ENCODE measurements around the gene GPR39. TPM values are rescaled to one million over a fixed set of nuclear protein-coding genes. Genes with fewer than 3 reads are reported as not detected.

Gene GPR39
- total RNA-seq, 1 experiment from 2014 or later: 0.50 TPM

DNA sequence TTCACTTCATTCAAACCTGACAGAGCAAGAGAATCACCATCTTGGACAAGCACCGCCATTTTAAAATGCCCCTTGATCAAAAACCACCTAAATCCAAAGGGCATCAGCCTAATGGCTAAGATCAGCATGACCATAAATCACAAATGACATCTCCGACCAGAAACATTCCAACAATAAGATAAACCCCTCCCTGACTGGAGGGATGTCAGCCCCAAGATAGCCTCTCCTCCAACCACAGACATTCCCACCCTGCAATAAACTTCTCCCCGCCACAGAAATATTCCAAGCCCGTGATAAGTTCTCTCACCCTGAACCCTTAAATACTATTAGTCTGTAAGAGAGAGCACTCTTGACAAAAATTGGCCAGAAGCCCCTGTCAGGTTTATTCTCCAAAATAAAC, 275.0 kb downstream of the GPR39 start:
- Histone ChIP-seq H3K79me1 (ENCODE audit: insufficient read depth, low read depth, low read length, poor library complexity, severe bottlenecking) (no peaks in the 10 kb centered on the region), H3K4ac (ENCODE audit: low read depth, low read length) (no peak overlapping the region), H4K91ac (ENCODE audit: insufficient read length, low read depth, low read length) (no peak overlapping the region), H2BK5ac (ENCODE audit: insufficient read length, low read length) (no peak overlapping the region), H4K20me1 (ENCODE audit: control insufficient read depth, insufficient read depth, insufficient read length) (no peaks in the 10 kb centered on the region), H2BK12ac (ENCODE audit: insufficient read length, low read depth, low read length) (no peak overlapping the region), H3K27me3 (ENCODE audit: insufficient read depth, low read length) (no peaks in the 10 kb centered on the region), H3K27ac (ENCODE audit: insufficient read length, low read depth, low read length) (no peak overlapping the region), H3K18ac (ENCODE audit: insufficient read length, low read depth, low read length) (no peak overlapping the region), H3K56ac (ENCODE audit: insufficient read length, low read depth, low read length) (no peak overlapping the region), H2BK15ac (ENCODE audit: low read depth, low read length) (no peak overlapping the region), H4K8ac (replicated peaks; ENCODE audit: insufficient read length, low read depth, low read length) (no peak overlapping the region), H3K9me3 (ENCODE audit: control insufficient read depth, low read depth, low read length) (no peaks in the 10 kb centered on the region), H3K9ac (ENCODE audit: extremely low read depth, insufficient read length, low read length) (no peak overlapping the region), H2AFZ (ENCODE audit: low read length) (no peak overlapping the region), H3K23me2 (ENCODE audit: insufficient read length, low read depth, low read length, poor library complexity, severe bottlenecking) (no peaks in the 10 kb centered on the region), H3K23ac (ENCODE audit: insufficient read length, low read depth, low read length) (no peak overlapping the region), H2AK5ac (ENCODE audit: insufficient read length, low read length) (no peak overlapping the region), H3K79me2 (ENCODE audit: insufficient read depth, low read length) (no peaks in the 10 kb centered on the region), H2BK120ac (ENCODE audit: low read depth, low read length, poor library complexity, severe bottlenecking) (no peak overlapping the region), H3K4me1 (ENCODE audit: insufficient read depth, low read length) (no peaks in the 10 kb centered on the region; the same call in 1 of the 2 replicates), H2BK20ac (ENCODE audit: low read depth, low read length, poor library complexity, severe bottlenecking) (no peak overlapping the region), H3K4me2 (ENCODE audit: insufficient read depth, insufficient read length, low read length) (no peak overlapping the region), H4K5ac (ENCODE audit: insufficient read length, low read depth, low read length) (no peak overlapping the region), H3T11ph (ENCODE audit: low read length) (no peak overlapping the region), H3K14ac (ENCODE audit: insufficient read depth, low read length) (no peak overlapping the region)
- Mint-ChIP-seq H3K27ac (no peak overlapping the region), H3K36me3 (ENCODE audit: insufficient read depth in 1 of 3, low read depth in 3 of 3) (no peaks in the 10 kb centered on the region), H3K4me3 (no peak overlapping the region), H3K27me3 (ENCODE audit: low read depth) (no peaks in the 10 kb centered on the region), H3K9me3 (no peaks in the 10 kb centered on the region), H3K4me1 (peaks cover 10 to 11% of the 10 kb centered on the region in 2 experiments)
- DNase-seq: no peak
- TF ChIP-seq, protein P1, sequence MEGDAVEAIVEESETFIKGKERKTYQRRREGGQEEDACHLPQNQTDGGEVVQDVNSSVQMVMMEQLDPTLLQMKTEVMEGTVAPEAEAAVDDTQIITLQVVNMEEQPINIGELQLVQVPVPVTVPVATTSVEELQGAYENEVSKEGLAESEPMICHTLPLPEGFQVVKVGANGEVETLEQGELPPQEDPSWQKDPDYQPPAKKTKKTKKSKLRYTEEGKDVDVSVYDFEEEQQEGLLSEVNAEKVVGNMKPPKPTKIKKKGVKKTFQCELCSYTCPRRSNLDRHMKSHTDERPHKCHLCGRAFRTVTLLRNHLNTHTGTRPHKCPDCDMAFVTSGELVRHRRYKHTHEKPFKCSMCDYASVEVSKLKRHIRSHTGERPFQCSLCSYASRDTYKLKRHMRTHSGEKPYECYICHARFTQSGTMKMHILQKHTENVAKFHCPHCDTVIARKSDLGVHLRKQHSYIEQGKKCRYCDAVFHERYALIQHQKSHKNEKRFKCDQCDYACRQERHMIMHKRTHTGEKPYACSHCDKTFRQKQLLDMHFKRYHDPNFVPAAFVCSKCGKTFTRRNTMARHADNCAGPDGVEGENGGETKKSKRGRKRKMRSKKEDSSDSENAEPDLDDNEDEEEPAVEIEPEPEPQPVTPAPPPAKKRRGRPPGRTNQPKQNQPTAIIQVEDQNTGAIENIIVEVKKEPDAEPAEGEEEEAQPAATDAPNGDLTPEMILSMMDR (conservative IDR thresholded peaks at IDR 0.05): no peak
- no CpG with 5 or more reads among the region's 4 CpGs for WGBS (ENCODE audit: extremely low coverage, insufficient read length, low lambda C conversion rate)

Measured in H9 (cell line).